HepG2 (cell line): ENCODE results near the gene WNT6. TPM values are rescaled to one million over a fixed set of nuclear protein-coding genes. Genes with fewer than 3 reads are reported as not detected.

Experiments
- ATAC-seq: fragments of 200-7000 bp; cut with Tn5 transposase; 3 replicates; pipeline ENCODE4 v1.9.1; 2020; ENCODE audit warnings: mild to moderate bottlenecking, moderate library complexity
- BruUV-seq: library from RNA; stranded (reverse); fragments of 400-500 nt; replicated peaks from 2 replicates; lab custom pipeline; 2021; lab: Mats Ljungman, UMichigan
- CTCF ChIA-PET: fragments of 300-600 bp; formaldehyde crosslinking; extraction: SDS; loops from one replicate; lab custom pipeline; 2021; ENCODE audit warnings: low total read pairs, inconsistent platforms, low intra/inter-chr PET ratio; lab: Yijun Ruan, JAX
- POLR2A ChIA-PET: fragments of 350-600 bp; sonication (Branson Sonifier 250); formaldehyde crosslinking; loops from one replicate; lab custom pipeline; 2020; ENCODE audit warnings: antibody characterized with exemption, inconsistent platforms; lab: Yijun Ruan, JAX
- DNase-seq: peaks from one replicate; pipeline ENCODE4 v3.0.0-alpha.2; 2015; ENCODE audit warnings: low spot score
- FAIRE-seq: peaks from 3 replicates; lab custom pipeline; 2011; peaks lifted over from hg19 to GRCh38; lab: Jason Lieb, UNC
- H2AFZ ChIP-seq: one replicate; pipeline ENCODE4 v1.6.1; 2011; ENCODE audit warnings: low read length, inconsistent platforms
- H3K27ac ChIP-seq: fragments of 300-600 bp; 3 replicates; pipeline ENCODE4 v1.8.0; 2011; ENCODE audit warnings: mixed run types, mild to moderate bottlenecking, mixed read lengths, low read length, inconsistent platforms; ENCODE audit not compliant: insufficient read depth; ENCODE audit errors: extremely low read length
- H3K27me3 ChIP-seq, 2 experiments: fragments of 200-600 bp in 1 of 2; 2 replicates in 1 of 2; 3 replicates in 1 of 2; pipeline versions ENCODE4 v1.6.0 to v1.8.0; 2011; ENCODE audit warnings: low read length in 2 of 2, mild to moderate bottlenecking in 2 of 2, moderate library complexity in 2 of 2, inconsistent platforms in 1 of 2; ENCODE audit not compliant: insufficient read depth in 2 of 2, control insufficient read depth in 1 of 2
- H3K36me3 ChIP-seq, 2 experiments: fragments of 200-600 bp in 1 of 2; replicated peaks in 1 of 2; 2 replicates in 1 of 2; 3 replicates in 1 of 2; pipeline versions ENCODE4 v1.5.1 to v1.8.0; 2011; ENCODE audit warnings: low read length in 2 of 2, inconsistent platforms in 1 of 2; ENCODE audit not compliant: insufficient read depth in 2 of 2, control insufficient read depth in 1 of 2
- H3K4me1 ChIP-seq: 2 replicates; pipeline ENCODE4 v1.5.1; 2012; ENCODE audit warnings: low read length, inconsistent platforms; ENCODE audit not compliant: insufficient read depth
- H3K4me2 ChIP-seq: 2 replicates; pipeline ENCODE4 v1.6.0; 2011; ENCODE audit warnings: low read depth, low read length, inconsistent platforms
- H3K4me3 ChIP-seq, 3 experiments: fragments of 200-600 bp in 1 of 3; sonication (generic), shearing (Covaris generic) in 1 of 3; replicated peaks in 1 of 3; 2 replicates each; pipeline ENCODE4 v1.5.1; 2011 to 2016; ENCODE audit warnings: low read length in 3 of 3, inconsistent platforms in 2 of 3, low read depth in 2 of 3, mild to moderate bottlenecking in 2 of 3, control low read depth in 1 of 3, mixed read lengths in 1 of 3; ENCODE audit not compliant: insufficient read depth in 1 of 3
- H3K79me2 ChIP-seq: one replicate; pipeline ENCODE4 v1.6.1; 2011; ENCODE audit warnings: low read length, inconsistent platforms; ENCODE audit not compliant: insufficient read depth
- H3K9ac ChIP-seq: 2 replicates; pipeline ENCODE4 v1.6.0; 2011; ENCODE audit warnings: mild to moderate bottlenecking, low read depth, low read length, inconsistent platforms; ENCODE audit not compliant: insufficient read depth
- H3K9me3 ChIP-seq: 2 replicates; pipeline ENCODE4 v1.5.1; 2012; ENCODE audit warnings: mild to moderate bottlenecking, low read length
- H4K20me1 ChIP-seq: 2 replicates; pipeline ENCODE4 v1.6.0; 2011; ENCODE audit warnings: inconsistent platforms, mild to moderate bottlenecking, low read length, moderate library complexity; ENCODE audit not compliant: insufficient read depth
- CCDC6 ChIP-seq: sonication (generic); formaldehyde crosslinking; IDR thresholded peaks from 2 replicates; pipeline ENCODE4 v1.8.1; 2022; ENCODE audit warnings: mild to moderate bottlenecking, missing genetic modification reagents, moderate library complexity
- CREBL2 ChIP-seq: sonication (generic); formaldehyde crosslinking; IDR thresholded peaks from 2 replicates; pipeline ENCODE4 v1.8.1; 2023; ENCODE audit warnings: missing genetic modification reagents, mild to moderate bottlenecking, borderline replicate concordance
- EZH2 ChIP-seq: conservative IDR thresholded peaks from 2 replicates; pipeline ENCODE4 v1.6.1; 2012; ENCODE audit warnings: mild to moderate bottlenecking, low read depth, low read length, moderate library complexity
- HHEX ChIP-seq: IDR thresholded peaks from 2 replicates; pipeline ENCODE4 v1.6.1; 2016; ENCODE audit warnings: control low read depth
- NFRKB ChIP-seq: fragments of 450-650 bp; IDR thresholded peaks from 2 replicates; pipeline ENCODE4 v1.6.1; 2017
- RBM22 ChIP-seq: fragments of 200-400 bp; formaldehyde crosslinking; optimal IDR thresholded peaks from 2 replicates; pipeline ENCODE3; 2017; ENCODE audit warnings: mild to moderate bottlenecking, low read length, moderate library complexity
- SIN3A ChIP-seq: IDR thresholded peaks from 2 replicates; pipeline ENCODE4 v1.6.1; 2011; ENCODE audit warnings: low read depth, mild to moderate bottlenecking, control low read depth, low read length, borderline replicate concordance
- TFAP4 ChIP-seq: sonication (generic); IDR thresholded peaks from 2 replicates; pipeline ENCODE4 v1.6.1; 2016; ENCODE audit warnings: low read depth, borderline replicate concordance
- ZNF180 ChIP-seq: sonication (generic); formaldehyde crosslinking; IDR thresholded peaks from 2 replicates; pipeline ENCODE4 v1.4.0; 2020; ENCODE audit warnings: low read depth, missing genetic modification reagents, borderline replicate concordance
- ZNF24 ChIP-seq: fragments of 450-650 bp; IDR thresholded peaks from 2 replicates; pipeline ENCODE4 v1.6.1; 2017; ENCODE audit warnings: antibody characterized with exemption, mild to moderate bottlenecking
- ZNF691 ChIP-seq: sonication (generic); formaldehyde crosslinking; IDR thresholded peaks from 2 replicates; pipeline ENCODE4 v1.4.0; 2020; ENCODE audit warnings: missing genetic modification reagents, low read depth, mild to moderate bottlenecking, borderline replicate concordance
- ZNF768 ChIP-seq: sonication (generic); formaldehyde crosslinking; IDR thresholded peaks from 2 replicates; pipeline ENCODE4 v1.4.0; 2020; ENCODE audit warnings: missing genetic modification reagents
- ZNF777 ChIP-seq: sonication (generic); formaldehyde crosslinking; IDR thresholded peaks from 2 replicates; pipeline ENCODE4 v1.4.0; 2020; ENCODE audit warnings: missing genetic modification reagents
- ZNF800 ChIP-seq: sonication (generic); formaldehyde crosslinking; IDR thresholded peaks from 2 replicates; pipeline ENCODE4 v1.4.0; 2020; ENCODE audit warnings: missing genetic modification reagents
- ZNF816 ChIP-seq: sonication (generic); formaldehyde crosslinking; IDR thresholded peaks from 2 replicates; pipeline ENCODE4 v1.8.0; 2022; ENCODE audit warnings: missing genetic modification reagents, mild to moderate bottlenecking, borderline replicate concordance
- ZNF841 ChIP-seq: sonication (generic); formaldehyde crosslinking; IDR thresholded peaks from 2 replicates; pipeline ENCODE4 v1.8.1; 2023; ENCODE audit warnings: missing genetic modification reagents, borderline replicate concordance
- ZSCAN5A ChIP-seq: sonication (generic); formaldehyde crosslinking; IDR thresholded peaks from 2 replicates; pipeline ENCODE4 v1.8.0; 2022; ENCODE audit warnings: mild to moderate bottlenecking, missing genetic modification reagents, borderline replicate concordance
- WGBS: methylation state at CpG from one replicate; pipeline ENCODE4 v1.1.6; 2017; ENCODE audit warnings: low lambda C conversion rate; 5-methylcytosine and 5-hydroxymethylcytosine counted together
- in situ Hi-C: cut with HindIII; loops from 2 replicates; pipeline ENCODE4 v1.10.0; 2017; ENCODE audit warnings: low pct_unique_long_range_greater_than_20kb; ENCODE audit not compliant: extremely low pct_ligation_motif_present
- intact Hi-C: fragments of 100-400 bp; cut with micrococcal nuclease; formaldehyde crosslinking; loops from one replicate; pipeline ENCODE4 v1.10.0; 2022; ENCODE audit not compliant: unreplicated experiment
- polyA plus RNA-seq, 8 experiments: library from polyadenylated mRNA; depleted of rRNA in 3 of 8; stranded (reverse) in 7 of 8; unstranded in 1 of 8; fragments of >200 nt; fragmentation: Illumina TruSeq in 4 of 8; extraction: Trizol in 4 of 8; gene quantifications; 2 replicates each; pipeline versions ENCODE4 v1.2.1 to v1.2.3, GENCODE V29; 2011 to 2016; ENCODE audit warnings: low read depth in 4 of 8, missing spikeins in 1 of 8, mixed read lengths in 1 of 8; ENCODE audit not compliant: insufficient read depth in 1 of 8
- total RNA-seq, 5 experiments: library from RNA; depleted of rRNA; stranded (reverse); fragments of >200 nt; fragmentation: Illumina TruSeq; extraction: Trizol; gene quantifications; 2 replicates each; pipeline ENCODE4 v1.2.3, GENCODE V29; 2016; ENCODE audit warnings: low read depth in 1 of 5

WNT6 gene
- total and polyA plus RNA-seq, 2 of the 13 experiments (the other 11 are each of a cell fraction or from before 2014, with no cell fraction given) = 0.20 TPM; not detected in 1

GRCh38 chr2:218859988-218860831, 605 bp downstream of the WNT6 start:
- ChIA-PET POLR2A (no interaction called here), CTCF (no interaction called here)
- H3K36me3 ChIP-seq = no peaks in the 10 kb centered on the region
- no peaks in the 10 kb centered on the region for H3K79me2 ChIP-seq
- in situ Hi-C loops = no loop called here
- TF ChIP-seq CCDC6 (CRISPR knock-in tag) (0 out of 2 replicates have a peak, but pooled peaks have one; percentile 27), ZNF24 (no peak), SIN3A (no peak), ZNF816 (CRISPR knock-in tag) (no peak), CREBL2 (CRISPR knock-in tag) (0 out of 2 replicates have a peak, but pooled peaks have one; percentile 30), EZH2 (peak; percentile 100), ZNF180 (CRISPR knock-in tag) (no peak), ZNF768 (CRISPR knock-in tag) (peak; percentile 39; the same call in 1 of the 2 replicates), HHEX (no peak), RBM22 (no peak), NFRKB (no peak), ZNF691 (no peak), ZNF777 (CRISPR knock-in tag) (peak; percentile 84), TFAP4 (no peak), ZNF800 (CRISPR knock-in tag) (peak; percentile 81), ZNF841 (no peak), ZSCAN5A (no peak)
- peak overlapping the region; percentile 61 for H3K4me2 ChIP-seq
- no TSS peak for BruUV-seq
- no peak for DNase-seq
- no peak for FAIRE-seq
- WGBS = 13% methylated on average over 32 of the region's 47 CpGs
- H3K9me3 ChIP-seq = no peaks in the 10 kb centered on the region
- H3K27ac ChIP-seq = no peak overlapping the region
- peaks cover 18 to 83% of the 10 kb centered on the region in 2 experiments for H3K27me3 ChIP-seq
- no peak overlapping the region for H3K9ac ChIP-seq
- H2AFZ ChIP-seq = no peak overlapping the region
- H3K4me1 ChIP-seq = peaks cover 27% of the 10 kb centered on the region
- intact Hi-C loops = loop anchor here (10.0 kb wide), 2 partner anchors 95 to 125 kb away; partner anchors contain the start of genes CDK5R2 and FEV
- peak overlapping the region; percentile 30 to 67 (median 32); a peak in 4 of 6 replicates for H3K4me3 ChIP-seq
- ATAC-seq = peak; percentile 16
- no peaks in the 10 kb centered on the region; the same call in 1 of the 2 replicates for H4K20me1 ChIP-seq
